HG03575 (cell line): ENCODE measurements around the gene UQCR10.

Experiments
- ATAC-seq: cut with Tn5 transposase; IDR thresholded peaks from one replicate; pipeline ENCODE4 v1.9.1; 2021; ENCODE audit not compliant: unreplicated experiment, insufficient number of reproducible peaks, low FRiP score; ENCODE audit errors: extremely low read depth

Gene UQCR10

GRCh38 chr22:29787371-29787980, 20.3 kb downstream of the UQCR10 start:
- ATAC-seq: no peak

DNA sequence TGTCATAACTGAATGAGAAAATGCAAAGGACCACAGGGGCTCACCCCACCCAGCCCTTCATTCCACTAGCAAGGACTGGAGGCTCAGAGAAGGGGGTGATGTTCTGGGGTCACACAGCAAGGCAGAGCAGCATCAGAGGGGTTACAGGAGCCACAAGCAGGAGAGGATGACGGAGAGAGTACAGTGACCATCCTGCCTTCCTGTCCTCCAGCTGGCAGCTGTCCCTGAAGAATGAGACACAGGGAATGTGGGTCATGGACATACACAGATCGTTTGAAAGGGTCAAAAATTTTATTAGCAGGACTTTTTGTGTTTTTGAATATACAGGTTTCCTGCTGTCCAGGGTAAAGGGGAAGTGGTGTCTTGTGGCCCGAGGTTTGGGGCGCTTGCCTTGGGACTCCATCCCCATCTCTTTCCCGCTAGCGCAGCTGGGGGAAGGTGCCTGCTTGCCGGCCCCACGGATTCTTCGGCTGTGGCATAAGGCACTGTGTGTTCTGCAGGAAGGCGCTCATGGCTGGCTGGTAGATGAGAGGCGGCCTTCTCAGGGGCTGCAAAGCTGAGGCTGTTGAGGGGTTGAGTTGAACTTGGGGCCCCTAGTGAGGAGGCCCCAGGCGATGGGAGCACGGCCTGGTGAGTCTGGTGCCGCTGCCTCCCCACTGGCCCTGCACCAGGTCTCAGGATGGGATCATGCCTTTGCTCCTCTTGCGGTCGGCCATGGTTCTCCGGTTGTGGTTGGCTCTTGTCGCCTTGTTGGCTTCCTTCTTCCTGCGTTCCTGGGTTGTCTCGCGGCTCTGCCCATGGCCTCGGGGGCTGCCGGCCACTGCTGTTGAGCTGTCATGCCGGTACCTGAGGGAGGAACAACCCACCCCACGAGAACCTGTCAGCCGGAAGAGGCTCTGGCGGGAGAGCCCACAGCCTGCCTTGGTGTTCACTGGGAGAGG, 21.4 kb downstream of the UQCR10 start:
- no peak for ATAC-seq

GRCh38 chr22:29790061-29790460, 22.9 kb downstream of the UQCR10 start:
- ATAC-seq: no peak

- no peak for ATAC-seq
These were observed 26.2 kb downstream of the UQCR10 start for GRCh38 chr22:29793396-29793795.

DNA sequence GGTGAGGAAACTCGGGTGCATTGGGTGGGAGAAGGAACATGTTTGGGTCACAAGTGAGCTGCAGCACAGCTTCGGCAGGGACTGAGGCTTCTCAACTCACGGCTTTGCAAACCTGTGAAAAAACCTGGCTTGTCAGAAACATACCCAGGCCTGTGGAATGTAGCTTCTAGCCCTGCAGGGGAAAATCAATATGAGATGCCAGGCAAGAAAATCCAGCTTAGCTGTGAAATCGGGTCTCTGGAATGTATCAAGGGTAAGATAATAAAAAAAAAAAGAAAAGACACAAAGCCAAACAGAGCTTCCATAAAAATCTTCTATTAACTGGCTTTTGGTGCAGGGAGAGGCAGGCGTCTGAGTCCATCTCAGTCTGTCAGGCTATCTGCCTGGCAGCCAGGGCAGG, 28.5 kb downstream of the UQCR10 start:
- no peak for ATAC-seq

GRCh38 chr22:29797351-29797750, 30.2 kb downstream of the UQCR10 start:
- no peak for ATAC-seq

GRCh38 chr22:29798318-29798717, 31.1 kb downstream of the UQCR10 start:
- ATAC-seq: no peak

DNA sequence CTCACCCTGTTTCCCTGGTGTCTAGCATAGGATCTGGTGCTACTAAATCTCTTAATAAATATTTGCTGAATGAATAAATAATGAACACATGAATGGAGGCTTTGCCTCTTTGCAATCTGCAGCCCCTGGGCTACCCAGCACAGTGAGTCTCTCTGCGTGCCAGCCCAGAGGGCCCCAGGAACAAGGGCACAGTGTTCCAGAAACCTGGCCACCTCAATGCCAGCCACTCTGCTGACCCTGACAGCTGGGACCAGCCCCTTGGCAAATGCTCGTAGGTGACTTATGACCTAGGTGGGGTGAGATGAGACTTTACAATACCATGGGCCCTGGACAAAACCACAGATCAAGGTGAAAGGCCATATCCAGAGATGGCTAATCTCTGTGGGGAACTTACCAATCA, 31.6 kb downstream of the UQCR10 start:
- no peak for ATAC-seq

DNA sequence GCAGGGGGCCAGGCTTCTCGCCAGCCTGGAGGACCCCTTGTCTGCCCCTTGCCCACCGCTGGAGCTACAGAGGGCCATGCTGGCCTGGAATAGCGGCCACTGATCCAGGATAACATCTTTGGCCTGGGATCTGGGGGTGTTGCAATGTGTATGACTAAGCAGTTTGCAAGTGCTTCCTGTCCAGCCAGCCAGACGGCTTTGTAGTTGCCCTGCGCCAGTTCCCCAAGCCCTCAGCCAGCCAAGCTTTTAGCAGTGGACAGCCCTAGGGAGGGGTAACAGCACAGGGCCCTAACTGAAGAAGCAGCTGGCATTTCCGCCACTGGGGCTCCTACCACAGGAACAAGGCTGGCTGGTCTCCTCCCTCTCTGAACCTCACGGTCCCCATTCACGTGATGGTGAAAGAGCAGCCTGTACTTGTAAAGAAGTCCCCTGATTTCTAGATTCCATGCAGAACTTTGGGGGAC, 32.1 kb downstream of the UQCR10 start:
- no peak for ATAC-seq

DNA sequence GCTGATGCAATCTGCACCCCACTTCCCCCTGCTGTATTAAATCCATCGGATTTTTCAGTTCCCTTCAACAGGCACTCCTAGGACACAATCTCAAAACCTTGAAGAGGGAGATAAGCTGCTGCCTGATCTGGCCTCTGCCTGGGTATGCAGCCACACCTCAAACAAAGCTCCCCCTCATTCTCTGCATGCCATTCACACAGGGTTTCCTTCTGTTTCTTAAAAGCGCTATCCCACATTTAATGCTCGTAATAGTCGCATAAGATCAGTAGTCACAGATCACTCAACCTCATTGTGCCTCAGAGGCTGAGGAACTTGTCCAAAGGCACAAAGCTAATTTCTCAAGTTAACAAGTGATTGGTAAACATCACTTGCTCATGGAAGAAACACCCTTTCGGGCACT, 34.0 kb downstream of the UQCR10 start:
- ATAC-seq: no peak

DNA sequence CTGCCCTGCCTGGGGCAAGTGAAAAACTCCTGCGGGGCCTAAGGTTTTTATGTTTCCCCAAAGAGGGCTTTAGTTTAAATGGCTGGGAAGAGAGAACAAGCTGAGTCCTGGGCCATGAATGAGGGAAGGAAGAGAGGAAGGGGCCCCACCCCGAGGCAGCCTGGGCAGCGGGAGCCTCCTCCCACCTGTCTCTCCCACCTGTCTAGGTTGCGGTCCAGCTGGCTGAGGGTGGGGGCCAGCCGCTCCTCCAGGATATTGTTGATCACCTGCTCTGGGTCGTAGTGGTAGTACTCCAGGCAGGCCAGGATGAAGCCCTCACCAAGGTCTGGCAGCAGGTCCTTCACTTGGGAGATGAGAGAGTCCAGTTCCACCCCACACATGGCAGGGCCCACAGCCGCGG, 34.6 kb downstream of the UQCR10 start:
- no peak for ATAC-seq

- no peak for ATAC-seq
These were observed 36.0 kb downstream of the UQCR10 start for GRCh38 chr22:29803190-29803589.

DNA sequence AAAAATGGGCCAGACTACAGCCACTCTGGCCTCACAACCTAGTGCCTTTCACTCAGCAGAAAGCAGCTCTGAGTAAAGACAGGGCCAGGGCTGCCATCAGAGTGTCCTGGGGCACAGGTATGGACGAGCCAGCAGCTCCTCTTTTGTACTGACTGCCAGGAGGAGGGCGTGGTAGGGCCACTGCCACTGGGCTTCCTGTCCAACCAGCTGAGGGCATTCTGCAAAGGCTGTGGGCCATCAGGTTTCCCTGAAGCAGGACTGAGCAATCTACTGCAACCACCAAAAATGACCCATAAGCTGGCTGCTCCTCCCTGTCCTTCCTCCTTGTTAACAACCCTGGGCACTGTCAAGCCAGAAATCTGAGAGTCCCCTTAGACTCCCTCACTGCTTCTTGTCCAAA, 37.8 kb downstream of the UQCR10 start:
- no peak for ATAC-seq

GRCh38 chr22:29806196-29806595, 39.0 kb downstream of the UQCR10 start:
- no peak for ATAC-seq

- no peak for ATAC-seq
These were observed 43.0 kb downstream of the UQCR10 start for GRCh38 chr22:29810216-29810615.

GRCh38 chr22:29811377-29811776, 44.2 kb downstream of the UQCR10 start:
- no peak for ATAC-seq

- no peak for ATAC-seq
These were observed 46.0 kb downstream of the UQCR10 start for GRCh38 chr22:29813126-29813525.

DNA sequence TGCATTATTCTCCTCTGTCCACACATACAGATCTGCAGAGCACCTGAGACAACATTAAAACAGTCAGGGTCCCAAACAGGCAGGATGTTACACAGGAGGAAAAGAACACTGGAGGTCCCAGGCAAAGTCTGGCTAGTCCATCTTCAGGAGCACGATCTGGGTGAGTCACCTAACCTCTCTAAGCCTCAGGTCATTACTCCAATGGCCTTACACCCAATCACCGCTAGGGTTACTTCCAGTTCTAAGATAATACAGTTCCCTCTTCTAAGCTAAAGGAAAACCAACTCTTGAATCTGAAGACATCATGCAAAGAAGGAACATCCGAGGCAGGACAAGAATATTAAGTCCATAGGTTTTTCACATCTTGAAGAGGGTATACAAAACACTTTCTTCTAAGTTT, 46.4 kb downstream of the UQCR10 start:
- ATAC-seq: no peak

DNA sequence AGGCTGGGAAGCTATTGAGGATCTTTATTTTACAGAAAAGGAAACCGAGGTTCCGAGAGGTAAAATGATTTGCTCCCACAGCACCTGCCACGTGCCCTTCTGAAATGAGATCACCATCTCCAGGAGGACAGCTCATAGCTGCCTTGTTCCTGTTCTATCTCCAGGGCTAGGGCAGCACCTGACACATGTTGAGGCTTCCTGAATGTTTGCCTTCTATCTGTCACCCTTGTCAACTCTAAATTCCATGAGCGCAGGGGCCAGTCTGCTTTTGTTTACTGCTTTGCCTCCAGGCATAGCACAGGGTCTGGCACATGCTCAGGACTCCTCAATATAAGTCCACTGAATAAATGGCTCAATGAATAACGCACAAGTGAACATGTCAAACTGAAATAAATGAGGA, 46.8 kb downstream of the UQCR10 start:
- no peak for ATAC-seq

DNA sequence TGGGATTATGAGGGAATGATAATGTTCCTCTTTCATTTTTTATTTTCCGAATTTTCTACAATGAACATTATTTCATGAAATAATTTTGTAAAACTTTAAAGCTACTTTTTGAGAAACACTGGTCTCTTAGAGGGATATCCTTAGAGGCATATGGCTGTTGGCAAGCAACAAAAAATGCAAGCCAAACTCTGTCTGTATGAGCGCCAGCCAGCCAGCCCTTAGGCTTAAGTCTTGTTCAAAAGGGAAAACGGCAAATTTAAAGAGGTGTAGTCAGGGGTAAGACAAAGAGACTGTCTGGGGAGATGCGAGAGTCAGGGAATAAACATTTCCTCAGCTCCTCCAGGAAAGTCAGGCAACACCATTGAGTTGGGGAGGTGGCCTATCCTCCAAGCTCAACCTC, 48.4 kb downstream of the UQCR10 start:
- ATAC-seq: no peak
